CD4-positive, alpha-beta T cell treated with Interleukin-1 beta for 1 hour (primary cell): ENCODE data around the gene CORO2B.
"Not testable (repeated sequence)": the region's sequence is repeated elsewhere in the genome, so short reads cannot be mapped to it uniquely, and the experiment has no call there.

Experiments
- DNase-seq, 2 donors: peaks; one replicate each; pipeline ENCODE4 v3.0.0-alpha.2; 2020 to 2022

Gene CORO2B

DNA sequence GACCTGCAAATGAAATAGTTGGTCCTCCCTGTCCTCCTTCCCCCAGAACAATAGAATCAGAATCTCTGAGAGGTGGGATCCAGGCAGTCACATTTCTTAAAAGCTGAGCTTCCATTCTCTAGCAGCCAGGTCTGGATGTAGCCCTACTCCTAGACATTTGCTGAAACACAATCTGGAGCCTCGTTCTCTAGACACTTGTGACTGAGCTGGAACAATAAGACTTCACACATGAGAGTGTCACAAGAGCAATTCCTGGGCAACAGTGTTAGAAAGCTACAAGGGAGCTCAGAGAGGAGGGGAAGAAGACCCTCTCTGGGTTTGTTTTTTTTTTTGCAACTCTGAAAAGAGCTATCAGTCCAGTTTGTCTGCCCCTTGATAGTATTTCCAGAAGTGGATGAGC lies 14.5 kb downstream of the CORO2B start:
- no peak for DNase-seq

DNA sequence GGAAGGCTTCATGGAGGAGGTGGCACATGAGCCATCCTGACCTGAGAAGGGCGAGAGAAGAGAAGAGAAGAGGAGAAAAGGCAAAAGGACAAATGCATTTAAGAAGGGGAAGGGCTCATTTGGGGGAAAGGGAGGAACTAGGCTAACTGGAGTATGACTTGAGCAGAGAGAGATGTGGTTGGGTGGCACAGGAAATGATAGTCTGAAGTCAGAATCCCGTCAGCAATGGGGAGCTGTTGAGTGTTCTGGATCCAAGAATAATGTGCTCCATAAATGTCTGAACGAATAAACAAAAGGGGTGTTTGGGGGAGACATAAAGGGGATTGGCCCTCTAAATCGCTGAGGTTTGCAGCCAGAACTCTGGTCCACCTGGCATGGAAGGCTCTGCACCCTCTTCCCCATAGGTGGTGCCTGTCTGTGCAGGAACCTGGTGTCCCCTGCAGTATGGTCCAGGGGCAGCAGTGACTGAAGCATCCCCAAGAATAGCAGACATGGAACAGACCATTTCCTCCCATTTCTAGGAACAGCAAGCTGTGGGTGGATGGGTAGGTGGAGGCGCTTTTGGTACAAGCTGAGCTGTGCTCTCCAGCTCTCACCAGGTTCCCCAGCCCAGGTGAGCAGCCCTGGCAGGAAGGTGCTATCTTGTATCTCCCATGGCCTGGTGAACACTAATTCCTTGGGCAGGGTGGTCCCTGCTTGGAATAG lies 15.2 kb downstream of the CORO2B start:
- DNase-seq, result no peak

DNA sequence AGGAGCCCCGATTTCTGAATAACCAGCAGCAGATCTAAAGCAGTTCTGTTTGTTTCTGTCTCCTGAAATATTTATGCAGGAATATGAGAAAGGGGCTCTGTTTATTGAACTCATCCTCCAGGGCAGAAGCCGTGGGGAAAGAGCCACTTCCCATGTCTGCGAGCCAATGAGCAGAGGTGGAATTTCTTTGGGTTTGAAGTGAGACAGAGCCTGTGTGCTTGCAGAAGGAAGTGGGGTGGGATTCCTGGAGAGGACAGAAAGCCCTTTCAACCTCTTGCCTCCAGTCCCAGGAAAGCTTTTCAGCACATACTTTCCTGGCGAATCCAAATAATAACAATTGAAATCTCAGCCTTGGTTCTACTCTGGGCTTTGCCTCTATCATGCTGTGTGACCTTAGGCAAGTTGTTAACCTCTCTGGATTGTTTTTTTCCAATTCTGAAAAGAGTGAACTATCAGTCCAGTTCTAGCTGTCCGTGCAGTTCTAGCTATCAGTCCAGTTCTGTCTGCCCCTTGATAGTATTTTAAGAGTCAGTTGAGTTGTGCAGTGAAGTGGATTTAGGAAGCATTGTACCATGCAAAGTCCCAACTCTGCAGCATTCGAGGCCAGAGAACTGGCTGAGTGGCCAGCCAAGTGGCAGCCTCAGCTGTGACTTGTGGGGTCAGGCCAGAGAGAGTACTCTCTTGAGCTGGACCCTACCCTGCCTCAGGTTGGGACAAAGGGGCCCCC lies 15.9 kb downstream of the CORO2B start:
- DNase-seq, result no peak

GRCh38 chr15:68595260-68595564 lies 16.4 kb downstream of the CORO2B start:
- no peak for DNase-seq

DNA sequence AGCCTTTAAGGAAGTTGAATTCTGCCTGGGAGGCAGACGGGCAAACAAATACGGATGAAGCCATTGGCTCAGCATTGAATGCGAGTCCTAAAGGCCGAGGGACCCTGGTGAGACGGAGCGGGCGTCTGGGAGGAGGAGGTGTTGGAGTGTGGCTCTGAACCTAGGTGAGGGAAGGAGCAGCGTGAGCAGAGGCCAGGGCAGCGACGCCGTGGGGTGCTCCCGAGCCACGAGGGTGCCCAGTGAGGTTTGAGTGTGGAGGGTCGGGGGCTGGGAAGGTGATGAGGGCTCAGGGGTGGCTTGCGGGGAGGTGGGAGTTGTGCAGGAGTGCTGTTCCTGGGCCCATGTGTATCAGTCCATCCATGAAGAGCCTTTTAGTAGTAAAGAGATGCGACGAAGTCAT lies 17.0 kb downstream of the CORO2B start:
- DNase-seq, result no peak

GRCh38 chr15:68596691-68597090 lies 17.9 kb downstream of the CORO2B start:
- DNase-seq, result no peak

- DNase-seq, result no peak
Measured at GRCh38 chr15:68597581-68597980, 18.8 kb downstream of the CORO2B start.

- no peak for DNase-seq
Measured at GRCh38 chr15:68598171-68599152, 19.7 kb downstream of the CORO2B start.

DNA sequence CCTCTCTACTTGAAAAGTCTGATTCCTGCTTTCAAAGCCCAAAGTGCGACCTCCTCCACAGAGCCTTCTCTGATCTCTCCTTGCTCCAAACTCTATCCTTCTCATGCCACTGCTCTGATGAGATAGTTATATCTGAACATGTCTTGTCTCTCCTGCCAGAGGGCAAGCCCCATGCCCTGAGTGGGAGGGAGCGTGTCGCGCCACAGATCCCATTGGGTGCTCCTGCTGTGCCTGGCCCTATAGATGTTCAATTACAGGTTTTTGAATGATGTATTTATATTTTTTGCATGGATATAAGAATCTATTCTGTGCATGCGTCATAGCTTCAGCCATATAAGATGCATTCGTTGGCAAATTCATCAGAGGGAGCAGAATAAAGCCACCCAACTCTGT lies 20.4 kb downstream of the CORO2B start:
- DNase-seq, result no peak

- DNase-seq, result no peak
Measured at GRCh38 chr15:68599560-68600071, 20.8 kb downstream of the CORO2B start.

GRCh38 chr15:68601206-68602197 lies 22.7 kb downstream of the CORO2B start:
- DNase-seq, result no peak

DNA sequence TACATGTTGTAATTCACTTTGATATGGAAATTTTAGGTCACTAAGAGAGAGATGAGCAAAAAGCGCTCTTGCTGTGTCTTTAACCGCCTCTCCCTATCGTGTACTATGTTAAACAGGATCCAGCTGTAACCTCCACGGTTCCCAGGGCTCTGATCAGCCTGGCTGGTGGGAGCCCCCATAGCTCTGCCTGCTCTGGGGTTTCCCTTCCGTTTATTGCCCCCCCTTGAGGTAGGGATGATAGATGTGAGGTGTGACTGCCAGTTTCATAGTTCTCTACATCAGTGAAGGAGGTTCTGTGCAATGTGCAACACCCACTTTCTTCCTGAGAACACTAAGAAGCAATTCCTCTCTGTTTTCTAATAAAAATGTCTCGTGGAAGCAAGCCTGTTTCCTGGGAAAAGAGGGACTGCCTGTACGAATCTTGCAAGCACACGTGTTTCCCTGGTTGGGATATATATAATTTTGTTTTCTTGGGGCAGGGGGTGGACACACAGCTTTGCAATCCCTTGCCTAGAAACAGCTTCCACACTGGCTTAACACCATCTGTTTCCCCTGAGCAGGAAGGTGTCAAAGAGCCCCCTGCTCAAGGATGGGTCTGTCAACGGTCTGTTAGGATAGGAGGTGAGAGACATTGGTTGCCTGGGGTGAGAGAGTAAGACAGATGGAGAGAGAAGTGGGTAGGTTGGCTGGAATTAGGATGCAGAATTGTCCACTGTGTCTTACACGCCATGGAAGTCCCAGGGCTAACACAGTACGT lies 23.8 kb downstream of the CORO2B start:
- no peak for DNase-seq

DNA sequence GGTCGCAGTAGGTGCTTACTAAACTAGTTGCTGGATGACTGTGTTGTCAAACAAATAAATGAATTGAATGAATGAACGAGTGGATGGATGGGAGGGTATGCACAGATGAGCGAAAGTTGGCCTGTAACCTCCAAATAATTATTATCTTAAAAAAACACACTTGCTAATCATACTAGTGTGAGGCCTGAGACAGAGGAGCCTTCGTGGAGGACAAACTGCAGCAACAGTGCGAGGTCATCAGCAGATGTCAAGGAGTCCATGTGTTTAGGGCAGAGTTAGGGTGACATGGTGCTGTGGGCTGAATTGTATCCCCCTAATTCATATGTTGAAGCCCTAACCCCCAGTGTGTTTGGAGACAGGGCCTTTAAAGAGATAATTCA lies 24.4 kb downstream of the CORO2B start:
- no peak for DNase-seq

DNA sequence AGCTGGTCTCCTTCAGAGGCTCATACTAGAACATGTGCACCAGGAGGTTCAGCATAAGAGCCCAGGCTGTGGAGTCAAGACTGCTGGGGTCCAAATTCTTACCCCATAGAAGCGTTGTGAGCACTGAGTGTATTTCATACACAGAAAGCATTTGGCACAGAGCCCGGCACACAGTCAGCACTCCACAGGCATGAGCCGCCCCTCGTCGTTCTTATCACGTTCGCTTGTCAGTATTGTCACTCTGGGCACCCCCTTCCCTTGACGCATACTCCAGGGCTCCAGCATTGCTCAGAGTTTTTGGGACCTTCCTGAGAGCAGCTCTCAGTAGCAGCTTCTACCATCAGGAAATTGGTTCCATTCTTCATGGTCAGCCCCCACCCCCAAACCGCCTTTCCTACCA lies 25.2 kb downstream of the CORO2B start:
- DNase-seq, result no peak

GRCh38 chr15:68604840-68605478 lies 26.2 kb downstream of the CORO2B start:
- DNase-seq, result not testable (repeated sequence)

GRCh38 chr15:68606375-68606774 lies 27.6 kb downstream of the CORO2B start:
- DNase-seq, result no peak

DNA sequence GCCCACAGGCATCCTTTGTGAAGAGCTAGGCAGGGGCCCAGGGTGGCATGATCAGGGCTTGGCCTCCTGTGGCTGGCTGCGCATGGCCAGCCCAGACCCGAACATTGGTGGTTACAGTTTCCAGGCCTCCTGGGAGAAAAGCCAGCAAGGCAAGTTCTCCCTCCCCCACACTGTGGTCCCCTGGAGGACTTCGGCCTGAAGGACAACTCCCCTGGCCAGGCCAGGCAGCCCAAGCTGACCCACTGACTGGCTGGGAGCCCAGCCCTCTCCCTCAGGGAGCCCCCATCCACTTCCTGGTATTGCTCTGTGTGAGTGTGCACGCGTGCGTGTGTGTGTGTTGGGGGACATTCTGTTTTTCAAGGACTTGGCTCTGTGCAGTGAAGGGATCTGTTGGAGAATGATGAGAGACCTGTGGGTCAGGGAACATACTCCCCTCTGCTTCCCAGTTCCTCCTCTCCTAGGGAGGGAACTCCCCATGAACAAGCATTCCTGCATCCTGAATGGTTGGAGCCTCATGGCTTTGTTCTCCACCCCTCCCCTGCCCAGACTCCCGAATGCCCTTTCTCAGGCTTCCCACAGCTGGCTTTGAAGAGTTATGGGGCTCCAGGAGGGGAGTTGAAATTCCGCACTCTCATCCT lies 29.5 kb downstream of the CORO2B start:
- no peak for DNase-seq

DNA sequence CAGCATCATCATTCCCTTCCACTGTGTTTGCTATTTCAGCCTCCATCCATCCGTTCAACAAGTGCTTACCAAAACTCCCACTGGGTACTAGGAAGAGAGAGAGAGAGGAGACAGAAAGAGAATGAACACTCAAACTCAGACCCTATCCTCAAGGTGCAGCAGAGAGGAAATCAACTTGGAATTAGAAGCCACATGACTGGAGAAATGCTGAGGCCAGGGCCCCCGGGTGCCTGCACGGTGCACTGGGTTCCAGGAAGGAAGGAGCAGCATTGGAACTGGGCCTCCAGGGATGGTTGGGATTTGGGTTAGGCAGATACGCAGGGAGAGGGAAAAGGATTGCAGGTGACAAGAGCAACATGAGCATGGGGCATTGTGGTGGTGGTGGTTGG lies 30.0 kb downstream of the CORO2B start:
- DNase-seq, result no peak

DNA sequence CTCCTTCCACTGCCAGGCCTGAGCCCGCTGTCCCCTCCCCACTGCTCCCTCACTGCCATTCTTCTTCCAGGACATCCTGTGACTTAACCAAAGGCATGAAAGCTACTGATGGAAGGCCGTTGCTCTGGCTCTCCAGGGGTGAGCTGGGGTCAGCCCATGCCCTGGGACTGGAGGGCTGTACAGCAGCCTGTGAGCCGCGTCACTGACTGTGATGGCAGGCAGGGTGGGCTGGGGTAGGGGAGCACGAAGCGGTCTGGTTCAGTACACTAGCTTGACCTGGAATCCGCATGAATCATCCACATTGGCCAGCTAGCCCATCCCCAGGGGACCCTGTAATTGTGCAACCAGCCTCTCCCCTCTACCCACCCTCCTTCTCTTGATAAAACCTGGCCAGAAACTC lies 30.8 kb downstream of the CORO2B start:
- DNase-seq, result no peak

DNA sequence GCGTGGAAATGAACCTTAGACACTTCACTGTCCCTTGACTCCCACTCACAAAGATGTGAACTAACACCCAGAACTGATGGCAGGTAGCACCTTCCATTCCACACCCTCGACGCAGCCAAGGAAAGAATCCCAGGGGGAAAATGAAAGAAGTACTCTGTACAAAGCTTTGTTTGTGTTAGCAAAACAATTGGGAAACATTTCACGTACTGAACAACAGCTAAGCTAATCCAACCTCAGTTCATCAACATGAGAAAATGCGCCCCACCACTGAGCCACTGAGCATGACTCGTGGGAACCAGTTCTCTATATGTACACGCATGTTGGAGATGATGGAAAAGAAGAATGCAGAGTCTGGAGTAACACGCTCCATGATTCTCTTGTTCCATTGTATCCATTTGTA lies 32.0 kb downstream of the CORO2B start:
- no peak for DNase-seq
